Osteoblast (primary cell): ENCODE results near the gene PHYHIPL. TPM values are rescaled to one million over a fixed set of nuclear protein-coding genes. Genes with fewer than 3 reads are reported as not detected.
A peak's percentile ranks its signal among the peaks of the same experiment; 100 is the strongest.

ENCODE experiments used
- DNase-seq: peaks from one replicate; pipeline ENCODE4 v3.0.0; 2011; ENCODE audit warnings: low spot score, mixed read lengths; ENCODE audit not compliant: insufficient read length; ENCODE audit errors: missing footprints
- H2AFZ ChIP-seq: 2 replicates; pipeline ENCODE4 v1.6.0; 2011; ENCODE audit warnings: mild to moderate bottlenecking, low read length
- H3K27ac ChIP-seq: 2 replicates; pipeline ENCODE4 v1.5.1; 2011; ENCODE audit warnings: mild to moderate bottlenecking, low read depth, low read length, moderate library complexity
- H3K27me3 ChIP-seq: 2 replicates; pipeline ENCODE4 v1.6.0; 2012; ENCODE audit warnings: mild to moderate bottlenecking, control low read depth, inconsistent platforms, low read length, moderate library complexity; ENCODE audit not compliant: insufficient read depth
- H3K36me3 ChIP-seq: 2 replicates; pipeline ENCODE4 v1.5.1; 2011; ENCODE audit warnings: mild to moderate bottlenecking, low read length, control low read depth, moderate library complexity; ENCODE audit not compliant: insufficient read depth
- H3K4me1 ChIP-seq: 2 replicates; pipeline ENCODE4 v1.5.1; 2011; ENCODE audit warnings: mild to moderate bottlenecking, low read length, control low read depth, moderate library complexity; ENCODE audit not compliant: insufficient read depth
- H3K4me2 ChIP-seq: 2 replicates; pipeline ENCODE4 v1.6.0; 2011; ENCODE audit warnings: mild to moderate bottlenecking, low read length; ENCODE audit not compliant: insufficient read depth
- H3K4me3 ChIP-seq: fragments of 200-600 bp; sonication (generic); 3 replicates; pipeline ENCODE4 v1.5.1; 2012; ENCODE audit warnings: mild to moderate bottlenecking, low read length, inconsistent platforms; ENCODE audit not compliant: insufficient read depth
- H3K79me2 ChIP-seq: 2 replicates; pipeline ENCODE4 v1.6.0; 2012; ENCODE audit warnings: mild to moderate bottlenecking, low read length, control low read depth, inconsistent platforms; ENCODE audit not compliant: insufficient read depth
- H3K9me3 ChIP-seq: 2 replicates; pipeline ENCODE4 v1.5.1; 2011; ENCODE audit warnings: low read depth, low read length, control low read depth
- H4K20me1 ChIP-seq: 2 replicates; pipeline ENCODE4 v1.6.0; 2012; ENCODE audit warnings: mild to moderate bottlenecking, low read length, control low read depth; ENCODE audit not compliant: insufficient read depth
- CTCF ChIP-seq: IDR thresholded peaks from 2 replicates; pipeline ENCODE4 v1.5.1; 2011; ENCODE audit warnings: mild to moderate bottlenecking, low read depth, low read length, moderate library complexity; ENCODE audit errors: extremely low read depth
- total RNA-seq: library from RNA; depleted of rRNA; stranded (reverse); fragments of >200 nt; gene quantifications from 2 replicates; pipeline ENCODE4 v1.2.3, GENCODE V29; 2012

PHYHIPL gene
- total RNA-seq, 1 donor = not detected

- DNase-seq = no peak
- no peaks in the 10 kb centered on the region for H3K9me3 ChIP-seq
- H3K4me3 ChIP-seq = no peak overlapping the region
These were observed 48.8 kb downstream of the PHYHIPL start for GRCh38 chr10:59225211-59225610.

DNA sequence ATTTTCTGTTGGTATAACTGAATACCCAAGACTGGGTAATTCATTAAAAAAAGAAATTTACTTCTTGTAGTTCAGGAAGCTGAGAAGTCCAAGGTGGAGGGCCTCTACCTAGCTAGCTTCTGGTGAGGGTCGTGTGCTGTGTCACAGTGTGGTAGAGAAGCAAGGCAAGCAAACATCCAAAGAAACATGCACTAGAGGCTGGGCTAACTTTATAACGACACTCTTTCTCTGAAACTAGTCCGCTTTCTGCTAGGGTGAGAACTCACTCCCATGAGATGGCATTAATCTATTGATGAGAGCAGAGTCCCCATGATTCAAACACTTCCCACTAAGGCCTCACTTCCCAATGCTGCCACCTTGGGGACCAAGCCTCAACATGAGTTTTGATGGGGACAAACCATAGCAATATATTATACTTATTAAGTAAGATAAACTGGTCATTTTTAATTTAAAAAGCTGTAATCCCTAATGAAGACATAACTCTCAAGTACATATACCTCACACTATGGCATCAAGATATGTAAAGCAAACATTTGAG is 50.8 kb downstream of the PHYHIPL start:
- no peak for TF ChIP-seq CTCF
- no peaks in the 10 kb centered on the region for H3K36me3 ChIP-seq
- no peaks in the 10 kb centered on the region for H3K4me1 ChIP-seq
- H3K27me3 ChIP-seq = no peaks in the 10 kb centered on the region
- no peaks in the 10 kb centered on the region for H4K20me1 ChIP-seq
- H3K4me2 ChIP-seq = no peak overlapping the region
- DNase-seq = no peak
- H3K27ac ChIP-seq = no peak overlapping the region
- H2AFZ ChIP-seq = no peak overlapping the region
- H3K79me2 ChIP-seq = no peaks in the 10 kb centered on the region
- no peak overlapping the region for H3K4me3 ChIP-seq
- no peaks in the 10 kb centered on the region for H3K9me3 ChIP-seq

More at GRCh38 chr10:59225211-59225610, 48.8 kb downstream of the PHYHIPL start:
- Histone ChIP-seq H3K4me2 (no peak overlapping the region), H2AFZ (no peak overlapping the region), H3K27me3 (no peaks in the 10 kb centered on the region), H3K79me2 (no peaks in the 10 kb centered on the region), H3K4me1 (no peaks in the 10 kb centered on the region), H4K20me1 (no peaks in the 10 kb centered on the region), H3K36me3 (no peaks in the 10 kb centered on the region), H3K27ac (no peak overlapping the region)
- no peak for TF ChIP-seq CTCF

- H3K36me3 ChIP-seq = no peaks in the 10 kb centered on the region
- no peaks in the 10 kb centered on the region for H3K79me2 ChIP-seq
- H3K9me3 ChIP-seq = no peaks in the 10 kb centered on the region
- no peaks in the 10 kb centered on the region for H3K4me1 ChIP-seq
- peak overlapping the region; percentile 30 for H2AFZ ChIP-seq
- no peak for TF ChIP-seq CTCF
- H4K20me1 ChIP-seq = no peaks in the 10 kb centered on the region
- no peaks in the 10 kb centered on the region for H3K27me3 ChIP-seq
- H3K27ac ChIP-seq = no peak overlapping the region
- H3K4me3 ChIP-seq = no peak overlapping the region
- no peak overlapping the region for H3K4me2 ChIP-seq
- DNase-seq = no peak
These were observed 53.0 kb downstream of the PHYHIPL start for GRCh38 chr10:59229441-59229840.

GRCh38 chr10:59234194-59234593 is 57.8 kb downstream of the PHYHIPL start:
- no peak overlapping the region for H3K27ac ChIP-seq
- no peaks in the 10 kb centered on the region for H3K9me3 ChIP-seq
- no peak for DNase-seq
- no peak overlapping the region for H3K4me3 ChIP-seq
- H3K27me3 ChIP-seq = no peaks in the 10 kb centered on the region
- no peak for TF ChIP-seq CTCF
- no peak overlapping the region for H3K4me2 ChIP-seq
- no peaks in the 10 kb centered on the region for H3K36me3 ChIP-seq
- no peaks in the 10 kb centered on the region for H3K79me2 ChIP-seq
- H3K4me1 ChIP-seq = no peaks in the 10 kb centered on the region
- no peaks in the 10 kb centered on the region for H4K20me1 ChIP-seq
- H2AFZ ChIP-seq = no peak overlapping the region
